ENCODE data around the gene C11orf91.
"Not testable (repeated sequence)": the region's sequence is repeated elsewhere in the genome, so short reads cannot be mapped to it uniquely, and the experiment has no call there.

Gene C11orf91

DNA sequence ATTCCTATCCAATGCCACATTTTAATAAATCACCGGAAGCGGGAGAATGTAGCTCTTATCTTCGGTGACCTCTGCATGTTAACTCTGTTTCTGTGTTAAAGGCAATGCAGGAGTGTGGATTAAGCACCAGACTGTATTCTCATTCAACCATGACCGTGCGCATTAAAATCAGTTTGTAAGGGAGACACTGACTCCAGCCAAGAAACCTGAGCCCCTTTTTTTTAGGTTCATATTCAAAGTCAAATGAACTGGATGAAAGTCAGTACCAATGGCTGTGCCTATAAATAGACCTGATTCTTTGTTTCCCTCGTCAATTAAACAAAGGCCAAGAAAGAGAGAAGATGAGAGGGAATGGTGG lies 32.2 kb downstream of the C11orf91 start:
- no peak for ATAC-seq

DNA sequence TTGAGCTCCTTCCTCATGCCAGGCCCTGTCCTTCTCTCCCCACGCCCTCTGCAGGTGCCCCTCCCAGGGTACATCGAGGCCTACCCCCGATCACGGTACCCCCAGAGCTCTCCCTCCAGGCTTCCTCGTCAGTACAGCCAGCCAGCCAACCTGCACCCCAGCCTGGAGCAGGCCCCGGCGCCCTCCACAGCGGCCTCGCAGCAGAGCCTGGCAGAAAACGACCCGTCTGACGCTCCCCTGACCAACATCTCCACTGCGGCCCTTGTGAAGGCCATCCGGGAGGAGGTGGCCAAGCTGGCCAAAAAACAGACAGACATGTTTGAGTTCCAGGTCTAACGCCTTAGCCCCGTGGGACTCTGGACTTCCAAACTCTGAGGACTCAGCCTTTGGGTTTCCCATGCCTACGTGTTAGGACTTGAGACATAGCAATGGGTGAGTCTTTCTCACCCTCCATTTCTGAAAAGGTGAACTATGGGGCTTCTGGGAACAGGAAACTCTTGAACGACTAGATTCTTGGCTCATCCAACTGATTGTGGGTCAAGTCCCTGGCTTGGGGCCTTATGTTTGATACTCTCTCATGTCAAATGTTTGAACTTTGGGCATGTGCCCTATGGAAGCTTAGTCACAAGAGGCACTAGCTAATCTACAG lies 32.7 kb downstream of the C11orf91 start:
- ATAC-seq: peak in 1 of 2 donors; percentile 25

DNA sequence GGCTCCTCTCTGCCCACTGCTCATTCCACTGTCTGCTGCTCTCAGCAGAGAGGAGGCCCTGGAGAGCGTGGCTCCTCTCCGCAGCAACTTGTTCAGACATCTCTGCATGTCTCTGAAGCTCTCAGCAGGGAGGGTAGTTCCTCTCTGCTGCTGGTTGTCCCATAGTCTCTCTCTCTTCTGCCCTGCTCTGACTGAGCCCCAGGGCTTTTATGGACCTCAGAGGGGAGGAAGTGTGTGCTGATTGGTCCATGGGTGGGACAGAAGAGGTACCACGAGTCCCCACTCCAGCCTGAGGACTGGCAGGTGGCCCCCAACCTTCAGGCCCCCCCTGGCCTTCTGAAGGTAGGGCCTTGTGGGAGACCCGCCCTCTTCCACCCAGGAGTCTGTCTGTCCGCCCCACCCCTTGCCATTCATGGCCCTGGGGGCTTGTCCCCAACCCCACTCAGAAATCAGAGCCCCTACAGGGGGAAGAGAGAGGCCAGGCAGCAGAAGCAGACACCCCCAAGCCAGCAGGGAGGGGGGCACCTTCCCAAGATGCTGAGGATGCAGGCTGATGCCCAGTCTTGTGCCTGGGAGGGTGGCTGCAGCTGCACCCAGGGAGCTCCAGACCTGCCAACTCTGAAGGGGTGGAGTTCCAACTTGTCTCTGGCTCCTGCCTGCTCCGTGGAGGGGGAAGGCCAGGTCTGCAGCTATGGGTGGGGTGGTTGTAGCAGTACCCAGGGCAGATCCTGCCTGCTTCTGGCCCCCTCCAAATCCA lies 35.1 kb downstream of the C11orf91 start:
- no peak for ATAC-seq

DNA sequence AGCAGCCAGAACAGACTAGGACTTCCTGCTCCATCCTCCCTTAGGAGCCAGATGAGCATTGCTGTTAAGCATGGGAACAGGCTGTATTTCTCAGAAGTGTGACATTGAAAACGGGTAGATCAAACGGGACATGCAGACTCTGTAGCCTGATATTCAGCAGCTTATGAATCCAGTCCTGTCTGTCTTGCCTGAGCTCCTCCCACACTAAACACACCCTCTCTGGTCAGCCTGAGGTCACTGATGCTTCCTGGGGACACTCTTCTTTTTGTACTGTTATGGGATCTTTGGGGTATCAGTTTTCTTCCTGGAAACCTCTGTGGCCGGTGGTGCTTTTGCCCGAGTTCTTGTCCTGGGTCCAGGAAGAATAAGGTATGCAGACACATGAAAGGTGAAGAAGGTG lies 35.8 kb downstream of the C11orf91 start:
- ATAC-seq: no peak

DNA sequence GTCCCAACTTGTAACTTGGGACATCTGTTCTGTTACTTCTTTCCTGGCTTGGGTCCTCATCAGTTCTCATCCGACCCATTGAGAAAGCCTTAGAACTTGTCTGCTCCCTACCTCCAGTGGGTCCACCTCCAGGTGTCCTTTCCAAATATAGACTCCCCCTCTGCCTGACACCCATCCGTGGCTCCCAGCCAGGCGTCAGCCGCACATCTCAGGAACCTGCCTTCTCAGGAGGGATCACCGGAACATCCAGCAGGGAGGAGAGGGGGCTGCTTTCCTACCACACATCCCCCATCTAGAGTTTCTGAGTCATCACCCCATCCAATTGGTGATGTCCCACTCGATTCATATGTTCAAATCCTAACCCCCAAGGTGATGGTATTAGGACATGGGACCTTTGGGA lies 36.5 kb downstream of the C11orf91 start:
- no peak for ATAC-seq

DNA sequence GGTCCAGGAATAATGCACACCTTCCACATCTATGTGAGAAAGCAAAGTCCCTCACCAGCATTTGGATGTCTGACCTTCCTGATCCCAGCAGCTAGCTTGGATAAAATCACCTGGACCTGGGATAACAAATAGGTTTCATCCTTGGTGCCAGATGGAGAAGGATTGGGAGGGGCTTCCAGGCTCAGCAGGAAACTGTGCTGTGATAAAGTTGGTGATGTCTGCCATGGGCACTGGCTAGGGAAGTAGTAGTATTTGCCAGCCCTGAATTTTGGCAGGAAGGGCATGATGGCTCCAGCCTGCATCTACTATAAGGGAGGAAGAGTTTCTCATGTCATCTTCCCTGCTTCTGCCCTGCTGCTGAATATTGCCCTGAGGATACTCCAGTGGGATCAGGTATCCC lies 37.5 kb downstream of the C11orf91 start:
- no peak for ATAC-seq

DNA sequence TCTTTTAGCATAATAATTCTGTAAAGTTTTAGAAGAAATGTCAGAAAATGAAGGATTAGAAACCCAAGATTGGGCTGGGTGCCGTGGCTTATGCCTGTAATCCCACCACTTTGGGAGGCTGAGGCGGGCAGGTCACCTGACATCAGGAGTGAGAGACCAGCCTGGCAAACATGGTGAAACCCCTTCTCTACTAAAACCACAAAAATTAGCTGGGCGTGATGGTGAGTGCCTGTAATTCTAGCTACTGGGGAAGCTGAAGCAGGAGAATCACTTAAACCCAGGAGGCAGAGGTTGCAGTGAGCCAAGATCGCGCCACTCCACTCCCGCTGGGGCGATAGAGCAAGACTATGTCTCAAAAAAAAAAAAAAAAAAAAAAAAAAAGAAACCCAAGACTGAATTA lies 39.1 kb downstream of the C11orf91 start:
- ATAC-seq: not testable (repeated sequence)

DNA sequence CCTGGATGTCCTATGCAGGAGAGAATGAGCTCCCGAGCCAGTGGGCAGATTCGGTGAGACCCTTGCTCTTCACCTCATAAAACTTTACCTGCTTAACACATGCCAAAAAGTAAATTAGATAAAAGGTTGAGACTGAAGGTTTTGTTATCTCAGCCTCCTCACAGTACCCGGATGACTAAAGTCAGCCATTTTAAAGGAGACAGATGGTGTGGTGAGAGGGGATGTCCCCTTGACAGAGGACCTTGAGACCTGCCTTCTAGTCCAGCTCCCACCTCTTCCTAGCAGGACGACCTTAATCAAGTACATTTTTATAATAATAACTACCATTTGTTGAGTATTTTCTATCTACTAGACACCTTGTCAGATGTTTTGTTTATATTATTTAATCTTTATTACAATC lies 39.7 kb downstream of the C11orf91 start:
- no peak for ATAC-seq

DNA sequence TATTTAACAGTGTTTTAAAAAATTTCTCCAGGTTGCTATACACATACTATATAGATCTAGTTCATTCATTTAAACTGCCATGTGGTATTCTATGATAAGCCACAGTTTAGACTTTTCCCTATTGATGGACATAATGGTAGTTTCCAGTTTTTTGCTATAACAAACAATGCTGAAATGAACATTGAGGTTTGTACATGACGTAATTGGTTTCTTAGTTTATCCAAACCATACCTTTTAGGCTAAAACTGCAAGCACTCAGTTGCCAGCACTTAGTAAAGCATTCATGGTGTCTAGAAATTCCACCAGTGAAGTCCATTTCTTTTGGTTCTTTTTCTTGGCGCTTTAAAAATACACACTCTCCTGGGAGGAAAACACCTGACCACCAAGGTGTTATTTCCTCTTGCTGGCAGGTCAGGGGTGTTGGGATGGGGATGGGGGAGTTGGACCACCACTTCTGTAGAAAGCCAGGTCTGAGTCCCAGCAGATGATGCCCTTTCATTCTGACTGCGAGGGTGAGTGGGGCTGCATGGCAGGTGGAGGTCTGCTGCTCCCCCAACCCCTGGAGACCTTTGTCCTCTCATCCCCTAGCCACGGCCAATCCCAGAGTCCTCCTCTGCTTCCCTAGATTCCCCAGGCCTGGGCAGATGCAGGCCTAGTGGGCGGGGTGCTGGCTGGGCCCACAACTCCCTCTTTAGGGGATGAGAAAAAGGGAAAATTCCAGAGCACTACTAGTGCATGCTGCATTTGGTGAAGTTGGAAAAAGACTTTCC lies 41.1 kb downstream of the C11orf91 start:
- no peak for ATAC-seq

DNA sequence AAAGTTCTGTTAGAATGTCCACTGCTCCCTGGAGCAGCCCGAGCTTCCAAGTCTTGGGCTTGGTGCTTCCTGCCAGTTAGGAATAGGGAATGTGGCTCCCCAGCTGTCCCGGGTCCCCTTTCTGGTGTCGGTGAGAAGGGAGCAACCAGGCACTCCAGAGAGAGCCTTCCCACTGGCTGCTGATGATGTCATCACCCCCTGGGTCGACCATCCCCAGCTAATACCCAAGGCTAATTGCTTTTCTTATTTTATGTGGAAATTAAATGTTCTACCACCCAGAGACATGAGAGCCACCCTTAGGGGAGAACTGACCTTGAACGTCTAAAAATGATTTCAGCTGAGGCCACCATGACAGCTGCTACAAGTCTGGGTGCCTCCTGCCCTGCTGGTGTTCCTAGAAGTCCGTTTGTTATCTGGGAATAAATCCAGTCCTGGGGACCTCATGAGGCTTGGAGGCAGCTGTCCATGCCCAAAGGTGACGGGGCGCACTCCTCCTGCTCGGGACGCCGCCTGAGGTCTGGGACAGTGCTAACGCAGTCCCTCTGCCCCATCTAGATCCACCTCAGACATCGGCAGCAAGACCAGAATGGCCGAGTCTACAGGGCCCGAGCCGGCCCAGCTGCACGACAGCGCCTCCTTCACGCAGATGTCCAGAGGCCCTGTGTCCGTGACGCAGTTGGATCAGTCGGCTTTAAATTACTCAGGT lies 42.3 kb downstream of the C11orf91 start:
- ATAC-seq: no peak

DNA sequence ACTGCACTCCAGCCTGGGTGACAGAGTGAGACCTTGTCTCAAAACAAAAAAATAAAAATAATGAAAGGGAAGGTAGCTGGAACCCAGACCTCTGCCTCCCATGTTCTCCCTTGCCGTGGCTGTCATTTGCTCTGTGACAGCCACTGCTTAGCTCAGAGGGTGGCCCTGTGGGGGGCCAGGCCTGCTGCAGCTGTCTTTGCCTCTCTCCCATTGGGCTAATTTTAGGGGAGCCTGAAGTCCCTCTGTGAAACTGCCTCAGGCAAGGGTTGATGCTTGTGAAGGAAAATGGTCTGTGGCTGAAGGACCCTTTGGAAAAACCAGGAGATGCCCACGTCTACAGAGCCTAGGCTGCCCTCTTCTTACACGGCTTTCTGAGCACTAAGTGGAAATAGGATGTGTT lies 42.9 kb downstream of the C11orf91 start:
- ATAC-seq: no peak

DNA sequence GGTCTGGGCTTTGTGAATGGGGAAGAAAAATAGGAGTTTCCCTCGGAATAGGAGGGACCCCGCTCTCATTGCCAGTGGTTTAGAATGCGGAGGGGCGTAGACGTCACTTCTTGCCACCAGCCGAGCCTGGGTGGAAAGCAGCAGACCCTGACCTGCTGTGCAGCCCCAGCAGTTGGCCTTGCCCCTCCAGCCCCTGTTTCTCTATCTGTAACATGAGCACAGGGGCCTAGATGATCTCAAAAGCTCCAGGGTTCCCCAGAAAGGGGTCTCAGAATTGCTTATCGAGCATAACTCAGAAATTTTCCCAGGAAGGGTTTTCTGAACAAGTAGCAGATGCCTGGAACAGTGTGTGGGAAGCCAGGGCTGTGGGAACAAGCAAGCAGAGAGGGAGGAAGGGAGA lies 43.9 kb downstream of the C11orf91 start:
- no peak for ATAC-seq

DNA sequence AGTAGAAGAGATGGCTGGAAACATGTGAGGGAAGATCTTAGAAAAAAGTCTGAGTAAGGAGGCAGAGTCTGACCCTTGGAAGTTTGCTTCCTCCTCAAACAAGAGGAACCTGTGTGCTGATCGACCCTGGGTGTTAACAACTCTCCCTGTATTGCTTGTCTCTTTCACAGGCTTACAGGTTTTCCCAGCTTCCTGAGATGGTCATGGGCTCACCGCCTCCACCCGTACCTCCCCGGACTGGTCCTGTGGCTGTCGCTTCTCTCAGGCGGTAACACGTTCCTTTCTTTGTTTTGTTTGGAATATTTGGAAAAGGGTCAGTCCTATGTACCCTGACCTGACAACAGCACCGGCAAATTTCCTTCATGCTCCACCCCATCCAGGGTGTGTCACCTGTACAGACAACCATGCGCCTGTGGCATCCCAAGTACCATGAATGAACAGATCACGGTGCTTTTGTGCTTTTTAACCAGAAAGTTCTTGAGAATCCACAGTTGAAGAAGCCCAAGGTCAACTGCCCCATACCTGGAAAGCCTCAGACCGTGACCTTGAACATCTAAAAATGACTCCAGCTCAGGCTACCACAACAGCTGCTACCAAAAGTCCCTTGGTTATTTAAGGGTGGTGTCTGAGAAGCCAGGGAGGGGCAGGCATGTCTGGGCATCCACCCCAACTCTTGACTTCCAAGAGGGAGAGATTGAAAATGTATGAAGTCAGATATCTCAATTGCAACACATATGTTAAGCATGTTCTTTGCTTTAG lies 44.6 kb downstream of the C11orf91 start:
- no peak for ATAC-seq

DNA sequence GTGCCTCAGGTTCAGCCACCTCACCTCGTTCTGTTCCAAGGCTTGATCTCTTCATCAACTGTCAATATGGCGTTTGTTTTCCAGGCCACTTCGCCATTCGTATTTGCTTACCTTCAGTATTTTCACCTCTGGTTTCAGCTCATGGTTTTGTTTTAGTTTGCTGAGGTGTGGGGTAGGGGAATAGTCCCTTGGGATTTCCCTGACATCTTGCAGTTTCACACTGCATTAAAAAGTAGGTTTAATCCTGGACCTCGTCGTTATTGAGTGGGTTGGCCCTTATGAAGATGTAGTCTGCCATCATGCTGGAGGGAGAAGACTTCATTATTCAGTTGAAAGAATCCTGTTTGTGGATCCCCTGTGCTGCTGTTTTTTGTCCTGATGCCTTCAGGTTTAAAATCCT lies 46.0 kb downstream of the C11orf91 start:
- no peak for ATAC-seq

DNA sequence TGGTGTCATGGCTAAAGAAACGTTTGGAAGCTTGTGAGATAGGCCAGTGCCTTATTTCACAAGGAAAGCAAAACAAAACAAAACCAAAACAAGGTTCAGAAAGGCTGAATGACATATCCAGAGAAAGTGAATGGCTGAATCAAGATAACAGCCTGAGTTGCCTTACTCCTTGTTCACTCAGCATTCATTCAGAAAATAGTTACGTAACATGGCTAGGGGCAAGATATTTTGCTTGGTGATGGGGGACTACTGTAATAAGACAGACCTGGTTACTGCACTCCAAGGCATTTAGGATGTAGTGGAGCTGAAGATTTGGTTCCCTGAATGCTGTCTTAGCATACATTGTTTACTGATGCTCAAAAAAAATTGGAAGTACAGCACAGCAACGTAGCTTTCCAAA lies 47.7 kb downstream of the C11orf91 start:
- ATAC-seq: no peak

DNA sequence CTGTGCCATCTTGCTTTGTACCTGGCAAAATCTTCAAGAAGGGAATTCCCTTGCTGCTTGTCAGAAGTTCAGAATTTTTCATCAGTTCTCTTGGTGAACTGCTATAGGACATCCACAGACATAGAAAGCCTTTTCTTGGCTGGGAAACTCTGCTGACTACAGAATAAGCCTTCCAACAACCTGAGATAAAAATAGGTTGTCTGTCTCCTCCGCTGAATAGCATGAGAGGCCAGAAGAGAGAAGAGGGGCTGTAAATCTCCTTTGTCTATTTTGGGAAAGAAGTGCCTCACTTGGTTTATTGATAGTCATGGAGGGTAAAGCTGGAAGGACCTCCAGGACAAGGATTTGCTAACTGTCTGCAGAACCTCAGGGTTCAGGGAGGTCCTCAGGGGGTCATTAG lies 48.2 kb downstream of the C11orf91 start:
- no peak for ATAC-seq

DNA sequence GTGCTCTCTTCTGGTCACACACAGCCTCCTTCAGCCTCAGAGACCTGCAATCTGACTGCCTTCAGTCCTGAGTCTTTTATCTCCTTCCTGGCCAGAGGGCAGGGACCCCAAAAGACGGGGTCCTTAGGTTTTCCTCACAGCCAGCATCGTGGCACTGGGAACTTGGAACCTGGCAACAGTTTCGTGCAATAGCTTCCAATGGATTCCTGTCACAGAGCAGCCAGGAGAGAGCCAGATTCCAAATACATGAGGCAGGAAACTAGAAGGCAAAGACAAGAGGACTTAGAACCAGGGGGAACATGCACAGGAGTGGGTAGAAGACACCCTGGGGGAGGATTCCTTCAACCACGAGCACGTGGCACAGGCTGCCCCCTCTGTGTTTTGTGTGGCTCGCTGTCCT lies 48.6 kb downstream of the C11orf91 start:
- ATAC-seq: no peak

DNA sequence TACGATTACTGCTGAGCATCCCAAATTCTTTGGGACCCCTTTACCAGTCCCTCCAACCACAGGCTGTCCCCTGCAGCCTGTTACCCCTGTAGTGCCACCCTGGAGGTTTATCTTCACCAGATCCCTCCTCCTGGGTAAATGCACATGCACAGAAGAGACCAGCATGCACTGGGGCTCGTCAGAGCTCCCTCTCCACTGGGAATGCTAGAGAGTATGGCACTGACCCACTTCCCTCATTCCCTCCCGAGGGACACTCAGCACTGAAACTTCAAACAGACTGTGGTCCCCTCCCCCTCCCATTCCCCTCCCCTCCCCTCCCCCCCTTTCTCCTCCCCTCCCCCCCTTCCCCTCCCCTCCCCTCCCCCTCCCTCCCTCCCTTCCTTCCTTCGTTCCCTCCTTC lies 49.1 kb downstream of the C11orf91 start:
- ATAC-seq: no peak

DNA sequence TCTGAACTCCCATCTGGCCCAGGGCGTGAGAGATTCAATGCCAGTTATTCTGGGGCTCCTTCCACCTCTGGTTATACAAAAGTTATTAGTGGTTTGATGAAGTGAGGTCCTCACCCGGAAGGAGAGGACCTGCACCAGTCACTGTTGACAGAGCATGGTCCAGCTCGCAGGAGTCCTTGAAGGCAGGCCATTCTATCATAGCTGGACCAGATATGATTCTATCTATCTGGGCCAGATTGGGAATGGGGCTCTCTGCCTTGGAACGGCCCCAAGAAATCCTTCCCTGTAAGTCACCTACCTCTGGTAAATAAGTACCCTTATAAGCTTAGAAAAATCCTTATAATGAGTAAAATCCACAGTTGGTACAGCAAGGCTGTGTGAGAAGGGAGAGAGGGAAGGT lies 50.7 kb downstream of the C11orf91 start:
- no peak for ATAC-seq
